Liver (tissue), 9 donors: ENCODE data around the gene TEX51. TPM values are rescaled to one million over a fixed set of nuclear protein-coding genes. Genes with fewer than 3 reads are reported as not detected.

Experiments
- DNase-seq: peaks from one replicate; pipeline ENCODE4 v3.0.0-alpha.2; 2017; ENCODE audit warnings: low spot score
- H3K27ac ChIP-seq, 2 donors: one replicate each; pipeline ENCODE4 v1.7.0; 2013; ENCODE audit warnings: inconsistent platforms in 2 of 2, low read length in 2 of 2, control low read depth in 1 of 2, low read depth in 1 of 2, mild to moderate bottlenecking in 1 of 2
- H3K27me3 ChIP-seq, 4 donors: one replicate each; pipeline versions ENCODE4 v1.6.1 to v1.7.0; 2013; ENCODE audit warnings: low read length in 3 of 4, inconsistent platforms in 1 of 4, mild to moderate bottlenecking in 1 of 4, moderate library complexity in 1 of 4; ENCODE audit not compliant: control insufficient read depth in 4 of 4, insufficient read depth in 4 of 4
- H3K36me3 ChIP-seq, 4 donors: one replicate each; pipeline versions ENCODE4 v1.6.1 to v1.7.0; 2013; ENCODE audit warnings: low read length in 3 of 4, mild to moderate bottlenecking in 3 of 4, low read depth in 1 of 4, moderate library complexity in 1 of 4; ENCODE audit not compliant: control insufficient read depth in 4 of 4, insufficient read depth in 3 of 4
- H3K4me1 ChIP-seq, 4 donors: one replicate each; pipeline versions ENCODE4 v1.6.1 to v1.7.0; 2013; ENCODE audit warnings: low read length in 3 of 4, mild to moderate bottlenecking in 3 of 4, moderate library complexity in 1 of 4; ENCODE audit not compliant: control insufficient read depth in 4 of 4, insufficient read depth in 4 of 4
- H3K4me3 ChIP-seq, 3 donors: one replicate each; pipeline versions ENCODE4 v1.6.1 to v1.7.0; 2013; ENCODE audit warnings: low read length in 3 of 3, control low read depth in 1 of 3, low read depth in 1 of 3, mild to moderate bottlenecking in 1 of 3
- H3K9ac ChIP-seq, 2 donors: one replicate each; pipeline ENCODE4 v1.7.0; 2013; ENCODE audit warnings: low read length in 2 of 2, mild to moderate bottlenecking in 2 of 2, moderate library complexity in 2 of 2, control low read depth in 1 of 2, low read depth in 1 of 2
- H3K9me3 ChIP-seq, 4 donors: one replicate each; pipeline versions ENCODE4 v1.6.1 to v1.7.0; 2013; ENCODE audit warnings: low read length in 3 of 4; ENCODE audit not compliant: control insufficient read depth in 4 of 4
- CTCF ChIP-seq: fragments of 150-350 bp; IDR thresholded peaks from 2 replicates; pipeline ENCODE4 v1.5.1; 2017; ENCODE audit warnings: improper control_type of control experiment, low read depth, low read length; ENCODE audit not compliant: missing input control
- EGR1 ChIP-seq, 2 donors: IDR thresholded peaks; 2 replicates each; pipeline ENCODE4 v1.6.1; 2016 to 2018; ENCODE audit warnings: antibody characterized with exemption in 2 of 2, low read depth in 2 of 2
- FOXA2 ChIP-seq: IDR thresholded peaks from 2 replicates; pipeline ENCODE4 v1.6.1; 2016; ENCODE audit warnings: antibody characterized with exemption
- GABPA ChIP-seq, 2 donors: IDR thresholded peaks in 1 of 2; conservative IDR thresholded peaks in 1 of 2; 2 replicates each; pipeline ENCODE4 v1.6.1; 2016; ENCODE audit warnings: antibody characterized with exemption in 2 of 2, mild to moderate bottlenecking in 1 of 2, moderate library complexity in 1 of 2
- HNF4A ChIP-seq, 2 donors: conservative IDR thresholded peaks; 2 replicates each; pipeline ENCODE4 v1.6.1; 2016; ENCODE audit warnings: antibody characterized with exemption in 2 of 2, mild to moderate bottlenecking in 2 of 2
- HNF4G ChIP-seq: IDR thresholded peaks from 2 replicates; pipeline ENCODE4 v1.6.1; 2016; ENCODE audit warnings: antibody characterized with exemption
- JUND ChIP-seq, 2 donors: IDR thresholded peaks; 2 replicates each; pipeline ENCODE4 v1.6.1; 2016; ENCODE audit warnings: antibody characterized with exemption in 2 of 2
- NR2F2 ChIP-seq: IDR thresholded peaks from 2 replicates; pipeline ENCODE4 v1.6.1; 2016; ENCODE audit warnings: antibody characterized with exemption
- RAD21 ChIP-seq, 2 donors: IDR thresholded peaks; 2 replicates each; pipeline ENCODE4 v1.6.1; 2016; ENCODE audit warnings: antibody characterized with exemption in 2 of 2, mild to moderate bottlenecking in 2 of 2
- RXRA ChIP-seq, 2 donors: IDR thresholded peaks; 2 replicates each; pipeline ENCODE4 v1.6.1; 2017 to 2018; ENCODE audit warnings: antibody characterized with exemption in 2 of 2, mild to moderate bottlenecking in 1 of 2
- SP1 ChIP-seq: IDR thresholded peaks from 2 replicates; pipeline ENCODE4 v1.6.1; 2018; ENCODE audit warnings: antibody characterized with exemption, mild to moderate bottlenecking
- TAF1 ChIP-seq: conservative IDR thresholded peaks from 2 replicates; pipeline ENCODE4 v1.6.1; 2016; ENCODE audit warnings: antibody characterized with exemption, mild to moderate bottlenecking
- YY1 ChIP-seq: IDR thresholded peaks from 2 replicates; pipeline ENCODE4 v1.6.1; 2016; ENCODE audit warnings: antibody characterized with exemption, mild to moderate bottlenecking
- WGBS: extraction: QIAGEN DNeasy Blood & Tissue Kit; methylation state at CpG from one replicate; pipeline ENCODE4 v1.1.7; 2013; 5-methylcytosine and 5-hydroxymethylcytosine counted together
- polyA plus RNA-seq, 2 donors: library from polyadenylated mRNA; stranded (reverse) in 1 of 2; unstranded in 1 of 2; fragments of 200-250 nt in 1 of 2; fragments of >200 nt in 1 of 2; fragmentation: Nextera tagmentation in 1 of 2; extraction: Ambion mirVana in 1 of 2; gene quantifications; one replicate each; pipeline versions ENCODE4 v1.2.1 to v1.2.3, GENCODE V29; 2013 to 2015
- total RNA-seq, 2 donors: library from RNA; depleted of rRNA; stranded (reverse); fragments of >200 nt; gene quantifications; one replicate each; pipeline ENCODE4 v1.2.3, GENCODE V29; 2014
- TF ChIP-seq, protein P1 (sequence below): IDR thresholded peaks from 2 replicates; pipeline ENCODE4 v1.6.1; 2016; ENCODE audit warnings: antibody characterized with exemption
- TF ChIP-seq, protein P2 (sequence below): IDR thresholded peaks from 2 replicates; pipeline ENCODE4 v1.6.1; 2016; ENCODE audit warnings: antibody characterized with exemption, mild to moderate bottlenecking
- TF ChIP-seq, protein P3 (sequence below): IDR thresholded peaks from 2 replicates; pipeline ENCODE4 v1.6.1; 2016; ENCODE audit warnings: antibody characterized with exemption
- donor health status: healthy.
- donor health status: healthy.
- donor health status: healthy.
- donor health status: healthy.
- donor health status: healthy.

Gene TEX51
- total and polyA plus RNA-seq, 4 donors = not detected

DNA sequence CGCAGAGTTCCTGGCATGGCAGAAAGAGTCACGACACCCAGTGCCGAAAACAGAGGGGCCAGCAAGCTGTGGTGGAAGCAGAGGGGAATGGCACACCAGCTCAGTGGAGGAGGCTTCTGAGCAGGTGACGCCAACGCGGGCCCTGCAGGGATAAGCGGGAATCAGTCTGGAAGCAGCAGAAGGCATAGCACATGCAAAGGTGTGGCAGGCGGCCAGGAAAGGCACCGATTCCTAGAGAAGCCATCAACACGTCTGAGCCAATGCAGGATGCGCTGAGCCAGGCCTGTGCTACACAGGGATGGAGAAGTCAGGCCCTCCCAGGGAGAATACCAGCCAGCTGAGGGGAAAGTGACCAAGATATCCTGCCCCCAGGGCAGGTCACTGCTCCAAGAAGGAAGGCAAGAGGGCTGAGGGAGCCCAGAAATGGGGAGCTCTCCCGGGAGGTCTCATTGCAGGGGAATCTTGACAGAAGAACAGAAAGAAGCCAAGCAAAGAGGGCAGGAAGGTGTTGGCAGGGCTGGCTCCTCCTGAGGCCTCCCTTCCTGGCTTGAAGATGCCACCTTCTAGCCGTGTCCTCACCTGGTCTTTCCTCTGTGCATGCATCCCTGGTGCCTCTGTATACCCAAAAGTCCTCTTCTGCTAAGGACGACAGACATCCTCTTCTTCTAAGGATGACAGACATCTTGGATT is 16.3 kb downstream of the TEX51 start:
- Histone ChIP-seq H3K4me1 (no peaks in the 10 kb centered on the region), H3K9ac (no peak overlapping the region), H3K27ac (no peak overlapping the region), H3K27me3 (no peaks in the 10 kb centered on the region), H3K9me3 (no peaks in the 10 kb centered on the region), H3K36me3 (no peaks in the 10 kb centered on the region), H3K4me3 (no peak overlapping the region)
- TF ChIP-seq CTCF (no peak), NR2F2 (no peak), SP1 (no peak), TAF1 (no peak), FOXA2 (no peak), JUND (IDR thresholded peaks at IDR 0.05) (no peak), GABPA (IDR thresholded peaks at IDR 0.05 in 1 of 2, conservative IDR thresholded peaks at IDR 0.05 in 1 of 2) (no peak), RAD21 (IDR thresholded peaks at IDR 0.05) (no peak), HNF4A (conservative IDR thresholded peaks at IDR 0.05) (no peak), RXRA (IDR thresholded peaks at IDR 0.05) (no peak), EGR1 (IDR thresholded peaks at IDR 0.05; ENCODE audit: low read depth in 2 of 2) (no peak), YY1 (no peak)
- TF ChIP-seq, protein P1, sequence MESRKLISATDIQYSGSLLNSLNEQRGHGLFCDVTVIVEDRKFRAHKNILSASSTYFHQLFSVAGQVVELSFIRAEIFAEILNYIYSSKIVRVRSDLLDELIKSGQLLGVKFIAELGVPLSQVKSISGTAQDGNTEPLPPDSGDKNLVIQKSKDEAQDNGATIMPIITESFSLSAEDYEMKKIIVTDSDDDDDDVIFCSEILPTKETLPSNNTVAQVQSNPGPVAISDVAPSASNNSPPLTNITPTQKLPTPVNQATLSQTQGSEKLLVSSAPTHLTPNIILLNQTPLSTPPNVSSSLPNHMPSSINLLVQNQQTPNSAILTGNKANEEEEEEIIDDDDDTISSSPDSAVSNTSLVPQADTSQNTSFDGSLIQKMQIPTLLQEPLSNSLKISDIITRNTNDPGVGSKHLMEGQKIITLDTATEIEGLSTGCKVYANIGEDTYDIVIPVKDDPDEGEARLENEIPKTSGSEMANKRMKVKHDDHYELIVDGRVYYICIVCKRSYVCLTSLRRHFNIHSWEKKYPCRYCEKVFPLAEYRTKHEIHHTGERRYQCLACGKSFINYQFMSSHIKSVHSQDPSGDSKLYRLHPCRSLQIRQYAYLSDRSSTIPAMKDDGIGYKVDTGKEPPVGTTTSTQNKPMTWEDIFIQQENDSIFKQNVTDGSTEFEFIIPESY = no peak
- TF ChIP-seq, protein P2, sequence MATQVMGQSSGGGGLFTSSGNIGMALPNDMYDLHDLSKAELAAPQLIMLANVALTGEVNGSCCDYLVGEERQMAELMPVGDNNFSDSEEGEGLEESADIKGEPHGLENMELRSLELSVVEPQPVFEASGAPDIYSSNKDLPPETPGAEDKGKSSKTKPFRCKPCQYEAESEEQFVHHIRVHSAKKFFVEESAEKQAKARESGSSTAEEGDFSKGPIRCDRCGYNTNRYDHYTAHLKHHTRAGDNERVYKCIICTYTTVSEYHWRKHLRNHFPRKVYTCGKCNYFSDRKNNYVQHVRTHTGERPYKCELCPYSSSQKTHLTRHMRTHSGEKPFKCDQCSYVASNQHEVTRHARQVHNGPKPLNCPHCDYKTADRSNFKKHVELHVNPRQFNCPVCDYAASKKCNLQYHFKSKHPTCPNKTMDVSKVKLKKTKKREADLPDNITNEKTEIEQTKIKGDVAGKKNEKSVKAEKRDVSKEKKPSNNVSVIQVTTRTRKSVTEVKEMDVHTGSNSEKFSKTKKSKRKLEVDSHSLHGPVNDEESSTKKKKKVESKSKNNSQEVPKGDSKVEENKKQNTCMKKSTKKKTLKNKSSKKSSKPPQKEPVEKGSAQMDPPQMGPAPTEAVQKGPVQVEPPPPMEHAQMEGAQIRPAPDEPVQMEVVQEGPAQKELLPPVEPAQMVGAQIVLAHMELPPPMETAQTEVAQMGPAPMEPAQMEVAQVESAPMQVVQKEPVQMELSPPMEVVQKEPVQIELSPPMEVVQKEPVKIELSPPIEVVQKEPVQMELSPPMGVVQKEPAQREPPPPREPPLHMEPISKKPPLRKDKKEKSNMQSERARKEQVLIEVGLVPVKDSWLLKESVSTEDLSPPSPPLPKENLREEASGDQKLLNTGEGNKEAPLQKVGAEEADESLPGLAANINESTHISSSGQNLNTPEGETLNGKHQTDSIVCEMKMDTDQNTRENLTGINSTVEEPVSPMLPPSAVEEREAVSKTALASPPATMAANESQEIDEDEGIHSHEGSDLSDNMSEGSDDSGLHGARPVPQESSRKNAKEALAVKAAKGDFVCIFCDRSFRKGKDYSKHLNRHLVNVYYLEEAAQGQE = no peak
- TF ChIP-seq, protein P3, sequence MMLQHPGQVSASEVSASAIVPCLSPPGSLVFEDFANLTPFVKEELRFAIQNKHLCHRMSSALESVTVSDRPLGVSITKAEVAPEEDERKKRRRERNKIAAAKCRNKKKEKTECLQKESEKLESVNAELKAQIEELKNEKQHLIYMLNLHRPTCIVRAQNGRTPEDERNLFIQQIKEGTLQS = no peak
- no peak for DNase-seq
- 93% methylated on average over 14 of the region's 14 CpGs for WGBS

GRCh38 chr2:126915903-126916302 is 17.2 kb downstream of the TEX51 start:
- DNase-seq = no peak
- WGBS = 79% methylated on average over 4 of the region's 4 CpGs
- no peak overlapping the region for H3K27ac ChIP-seq
- no peaks in the 10 kb centered on the region for H3K36me3 ChIP-seq
- H3K9ac ChIP-seq = no peak overlapping the region
- no peaks in the 10 kb centered on the region for H3K27me3 ChIP-seq
- no peaks in the 10 kb centered on the region for H3K4me1 ChIP-seq
- no peak overlapping the region for H3K4me3 ChIP-seq
- H3K9me3 ChIP-seq = no peaks in the 10 kb centered on the region
- TF ChIP-seq FOXA2 (no peak), HNF4G (no peak), RAD21 (IDR thresholded peaks at IDR 0.05) (no peak)
- TF ChIP-seq, protein P1 = no peak
